Sigmoid colon (tissue), 4 donors: ENCODE results near the gene STK4.

ENCODE experiments used
- POLR2AphosphoS5 ChIP-seq, 4 donors: sonication (generic); formaldehyde crosslinking; IDR thresholded peaks; one replicate each; pipeline ENCODE4 v1.6.1; 2017; ENCODE audit warnings: antibody characterized with exemption in 4 of 4
- TF ChIP-seq, protein P1 (sequence below), 4 experiments: fragments of 450-650 bp in 3 of 4; fragments of 200-600 bp in 1 of 4; IDR thresholded peaks; one replicate each; pipeline ENCODE4 v1.5.1; 2016 to 2019; ENCODE audit warnings: antibody characterized with exemption in 4 of 4, mild to moderate bottlenecking in 3 of 4, moderate library complexity in 2 of 4

DNA sequence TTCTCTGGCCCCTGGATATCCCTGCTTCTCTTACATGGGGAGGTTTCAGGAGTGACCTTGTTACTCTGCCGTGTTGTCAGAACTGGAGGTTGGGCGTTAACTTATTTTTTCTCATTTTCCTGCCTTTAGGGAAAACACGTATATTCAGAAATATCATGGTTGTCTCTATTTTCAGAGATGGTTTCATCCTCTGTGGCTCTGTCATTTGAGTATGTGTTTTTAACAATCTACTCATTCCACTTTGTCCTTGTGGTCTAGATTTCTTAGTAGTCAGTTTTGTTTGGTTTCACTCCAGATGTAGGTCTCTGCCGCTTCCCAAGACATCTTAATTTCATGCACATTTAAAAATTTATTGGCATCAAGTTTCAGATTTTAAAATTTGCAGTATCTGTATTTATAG, 88.7 kb downstream of the STK4 start:
- TF ChIP-seq POLR2AphosphoS5 (IDR thresholded peaks at IDR 0.05): no peak
- TF ChIP-seq, protein P1, sequence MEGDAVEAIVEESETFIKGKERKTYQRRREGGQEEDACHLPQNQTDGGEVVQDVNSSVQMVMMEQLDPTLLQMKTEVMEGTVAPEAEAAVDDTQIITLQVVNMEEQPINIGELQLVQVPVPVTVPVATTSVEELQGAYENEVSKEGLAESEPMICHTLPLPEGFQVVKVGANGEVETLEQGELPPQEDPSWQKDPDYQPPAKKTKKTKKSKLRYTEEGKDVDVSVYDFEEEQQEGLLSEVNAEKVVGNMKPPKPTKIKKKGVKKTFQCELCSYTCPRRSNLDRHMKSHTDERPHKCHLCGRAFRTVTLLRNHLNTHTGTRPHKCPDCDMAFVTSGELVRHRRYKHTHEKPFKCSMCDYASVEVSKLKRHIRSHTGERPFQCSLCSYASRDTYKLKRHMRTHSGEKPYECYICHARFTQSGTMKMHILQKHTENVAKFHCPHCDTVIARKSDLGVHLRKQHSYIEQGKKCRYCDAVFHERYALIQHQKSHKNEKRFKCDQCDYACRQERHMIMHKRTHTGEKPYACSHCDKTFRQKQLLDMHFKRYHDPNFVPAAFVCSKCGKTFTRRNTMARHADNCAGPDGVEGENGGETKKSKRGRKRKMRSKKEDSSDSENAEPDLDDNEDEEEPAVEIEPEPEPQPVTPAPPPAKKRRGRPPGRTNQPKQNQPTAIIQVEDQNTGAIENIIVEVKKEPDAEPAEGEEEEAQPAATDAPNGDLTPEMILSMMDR (IDR thresholded peaks at IDR 0.05): no peak
